HepG2 (cell line): ENCODE data around the gene CCDC120. TPM values are rescaled to one million over a fixed set of nuclear protein-coding genes. Genes with fewer than 3 reads are reported as not detected.

Experiments
- ATF7-NPFF ChIP-seq: sonication (generic); formaldehyde crosslinking; IDR thresholded peaks from 2 replicates; pipeline ENCODE4 v1.8.1; 2023; ENCODE audit warnings: mild to moderate bottlenecking, low read depth, missing genetic modification reagents, moderate library complexity
- BCL6 ChIP-seq: IDR thresholded peaks from 2 replicates; pipeline ENCODE4 v1.6.1; 2016; ENCODE audit warnings: missing genetic modification reagents, missing compliant biosample characterization
- DRAP1 ChIP-seq: IDR thresholded peaks from 2 replicates; pipeline ENCODE4 v1.6.1; 2016; ENCODE audit warnings: missing genetic modification reagents, missing compliant biosample characterization
- GATA4 ChIP-seq: sonication (generic); IDR thresholded peaks from 2 replicates; pipeline ENCODE4 v1.6.1; 2016; ENCODE audit warnings: antibody characterized with exemption, low read depth, borderline replicate concordance
- JARID2 ChIP-seq: sonication (generic); formaldehyde crosslinking; IDR thresholded peaks from 2 replicates; pipeline ENCODE4 v1.8.1; 2023; ENCODE audit warnings: missing genetic modification reagents, inconsistent platforms; ENCODE audit not compliant: insufficient replicate concordance
- KDM2A ChIP-seq: sonication (generic); formaldehyde crosslinking; IDR thresholded peaks from 2 replicates; pipeline ENCODE4 v1.4.0; 2020; ENCODE audit warnings: low read depth, missing genetic modification reagents, borderline replicate concordance
- KDM4B ChIP-seq: sonication (generic); formaldehyde crosslinking; IDR thresholded peaks from 2 replicates; pipeline ENCODE4 v1.4.0; 2020; ENCODE audit warnings: missing genetic modification reagents
- LCORL ChIP-seq, 2 experiments: fragments of 450-650 bp in 1 of 2; sonication (generic) in 1 of 2; formaldehyde crosslinking in 1 of 2; IDR thresholded peaks; 2 replicates each; pipeline versions ENCODE4 v1.5.0 to v1.6.1; 2017 to 2020; ENCODE audit warnings: antibody characterized with exemption in 1 of 2, missing genetic modification reagents in 1 of 2
- MAFF ChIP-seq: IDR thresholded peaks from 2 replicates; pipeline ENCODE4 v1.6.1; 2011; ENCODE audit warnings: low read depth, low read length, improper control_type of control experiment
- MIXL1 ChIP-seq: IDR thresholded peaks from 2 replicates; pipeline ENCODE4 v1.6.1; 2016
- MXD4 ChIP-seq: IDR thresholded peaks from 2 replicates; pipeline ENCODE4 v1.6.1; 2016; ENCODE audit warnings: mild to moderate bottlenecking, missing biosample characterization, missing genetic modification reagents
- NBN ChIP-seq: fragments of 450-650 bp; conservative IDR thresholded peaks from 2 replicates; pipeline ENCODE4 v1.6.1; 2017
- NONO ChIP-seq, 2 experiments: fragments of 450-650 bp in 1 of 2; sonication (generic) in 1 of 2; formaldehyde crosslinking in 1 of 2; IDR thresholded peaks in 1 of 2; conservative IDR thresholded peaks in 1 of 2; 2 replicates each; pipeline versions ENCODE4 v1.6.1 to v1.8.0; 2017 to 2022; ENCODE audit warnings: mild to moderate bottlenecking in 1 of 2, missing genetic modification reagents in 1 of 2, moderate library complexity in 1 of 2
- POLR2AphosphoS5 ChIP-seq: IDR thresholded peaks from 2 replicates; pipeline ENCODE4 v1.6.1; 2012; ENCODE audit warnings: low read depth, low read length
- RBM39 ChIP-seq: fragments of 200-400 bp; formaldehyde crosslinking; IDR thresholded peaks from one replicate; pipeline ENCODE4 v1.6.1; 2018; ENCODE audit warnings: antibody characterized with exemption, mild to moderate bottlenecking, low read depth, low read length; ENCODE audit not compliant: poor library complexity, severe bottlenecking
- RFX5 ChIP-seq: IDR thresholded peaks from 2 replicates; pipeline ENCODE4 v1.6.1; 2011; ENCODE audit warnings: low read depth, low read length, improper control_type of control experiment
- SCMH1 ChIP-seq: sonication (generic); formaldehyde crosslinking; IDR thresholded peaks from 2 replicates; pipeline ENCODE4 v1.9.0; 2021; ENCODE audit warnings: missing genetic modification reagents, mild to moderate bottlenecking, borderline replicate concordance
- SMAD9 ChIP-seq: sonication (generic); formaldehyde crosslinking; IDR thresholded peaks from 2 replicates; pipeline ENCODE4 v1.5.1; 2020; ENCODE audit warnings: mild to moderate bottlenecking, missing genetic modification reagents
- ZBTB42 ChIP-seq: sonication (generic); formaldehyde crosslinking; IDR thresholded peaks from 2 replicates; pipeline ENCODE4 v1.5.0; 2020; ENCODE audit warnings: mild to moderate bottlenecking, missing genetic modification reagents
- ZBTB46 ChIP-seq: sonication (generic); formaldehyde crosslinking; IDR thresholded peaks from 2 replicates; pipeline ENCODE4 v1.4.0; 2020; ENCODE audit warnings: mild to moderate bottlenecking, missing genetic modification reagents, borderline replicate concordance
- ZFP62 ChIP-seq: sonication (generic); formaldehyde crosslinking; IDR thresholded peaks from 2 replicates; pipeline ENCODE4 v1.4.0; 2020; ENCODE audit warnings: missing genetic modification reagents
- ZFP82 ChIP-seq: sonication (generic); formaldehyde crosslinking; IDR thresholded peaks from 2 replicates; pipeline ENCODE4 v1.5.1; 2020; ENCODE audit warnings: mild to moderate bottlenecking, missing genetic modification reagents, borderline replicate concordance
- ZMYM2 ChIP-seq: sonication (generic); formaldehyde crosslinking; IDR thresholded peaks from 2 replicates; pipeline ENCODE4 v1.8.0; 2022; ENCODE audit warnings: mild to moderate bottlenecking, missing genetic modification reagents
- ZMYM3 ChIP-seq: sonication (generic); formaldehyde crosslinking; IDR thresholded peaks from 2 replicates; pipeline ENCODE4 v1.5.1; 2020; ENCODE audit warnings: mild to moderate bottlenecking, missing genetic modification reagents
- ZMYM4 ChIP-seq: sonication (generic); formaldehyde crosslinking; IDR thresholded peaks from 2 replicates; pipeline ENCODE4 v1.8.1; 2023; ENCODE audit warnings: mild to moderate bottlenecking, missing genetic modification reagents
- ZNF121 ChIP-seq: sonication (generic); formaldehyde crosslinking; IDR thresholded peaks from 2 replicates; pipeline ENCODE4 v1.5.0; 2020; ENCODE audit warnings: mild to moderate bottlenecking, missing genetic modification reagents
- ZNF891 ChIP-seq: sonication (generic); formaldehyde crosslinking; IDR thresholded peaks from 2 replicates; pipeline ENCODE4 v1.5.0; 2020; ENCODE audit warnings: mild to moderate bottlenecking, missing genetic modification reagents
- polyA plus RNA-seq, 8 experiments: library from polyadenylated mRNA; depleted of rRNA in 3 of 8; stranded (reverse) in 7 of 8; unstranded in 1 of 8; fragments of >200 nt; fragmentation: Illumina TruSeq in 4 of 8; extraction: Trizol in 4 of 8; gene quantifications; 2 replicates each; pipeline versions ENCODE4 v1.2.1 to v1.2.3, GENCODE V29; 2011 to 2016; ENCODE audit warnings: low read depth in 4 of 8, missing spikeins in 1 of 8, mixed read lengths in 1 of 8; ENCODE audit not compliant: insufficient read depth in 1 of 8
- total RNA-seq, 5 experiments: library from RNA; depleted of rRNA; stranded (reverse); fragments of >200 nt; fragmentation: Illumina TruSeq; extraction: Trizol; gene quantifications; 2 replicates each; pipeline ENCODE4 v1.2.3, GENCODE V29; 2016; ENCODE audit warnings: low read depth in 1 of 5
- TF ChIP-seq, protein P1 (sequence below): fragments of 450-650 bp; IDR thresholded peaks from 2 replicates; pipeline ENCODE4 v1.6.1; 2017

Gene CCDC120
- total and polyA plus RNA-seq, 2 of the 13 experiments (the other 11 are each of a cell fraction or from before 2014, with no cell fraction given), result 0.89 to 3.2 TPM

DNA sequence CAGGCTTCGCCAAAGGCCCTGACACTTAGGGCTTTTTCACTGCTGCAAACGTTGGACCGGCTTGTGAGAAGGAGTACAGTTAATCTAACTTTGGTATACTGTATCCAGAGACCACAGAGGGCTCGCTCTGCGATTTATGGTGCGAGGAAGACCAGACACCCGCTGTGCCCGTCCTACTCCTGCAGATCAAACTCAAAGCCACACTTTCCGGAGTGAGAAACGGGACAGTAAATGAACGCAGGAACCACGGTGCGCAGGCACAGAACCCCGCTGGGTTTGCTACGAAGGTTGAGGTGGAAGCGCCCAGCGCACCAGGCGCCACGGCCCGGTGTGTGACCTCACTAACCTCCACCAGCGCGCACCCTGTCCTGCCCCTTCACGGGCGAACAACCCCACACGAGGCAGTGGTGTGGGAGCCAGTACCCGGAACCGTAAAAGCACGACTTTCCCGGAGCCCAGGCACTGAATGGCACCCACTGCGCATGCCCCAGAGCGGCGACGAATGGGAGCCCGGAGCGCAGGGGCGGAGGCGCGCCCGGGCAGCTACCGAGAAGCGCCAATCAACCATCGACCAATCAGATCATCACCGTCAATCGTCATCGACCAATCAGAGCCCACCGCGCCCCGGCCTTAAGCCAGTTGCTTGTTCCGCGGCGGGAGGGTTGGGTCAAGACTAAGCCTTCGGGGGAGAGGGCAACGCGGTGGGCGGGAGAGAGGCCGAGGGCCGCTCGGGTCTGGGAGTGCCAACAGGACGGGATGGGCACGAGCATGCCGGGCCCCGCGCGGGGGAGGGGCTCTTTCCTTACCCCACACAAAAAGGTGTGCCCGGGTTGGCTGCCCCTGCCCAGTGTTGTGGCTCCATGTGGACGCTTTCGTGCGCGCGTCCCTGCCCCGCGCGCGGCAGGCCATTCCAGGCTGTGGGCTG, 42.2 kb downstream of the CCDC120 start (continued):
- TF ChIP-seq ZNF891 (peak; percentile 17; the same call in 1 of the 2 replicates), ZBTB46 (CRISPR knock-in tag) (no peak), NONO (IDR thresholded peaks at IDR 0.05) (no peak), NONO (CRISPR knock-in tag; conservative IDR thresholded peaks at IDR 0.05) (no peak), DRAP1 (CRISPR knock-in tag) (peak; percentile 84), POLR2AphosphoS5 (peak; percentile 71), ZMYM3 (no peak), SMAD9 (CRISPR knock-in tag) (no peak), ZFP62 (CRISPR knock-in tag) (no peak), MXD4 (CRISPR knock-in tag) (no peak), ATF7-NPFF (CRISPR knock-in tag) (0 out of 2 replicates have a peak, but pooled peaks have one; percentile 55), ZMYM4 (CRISPR knock-in tag) (0 out of 2 replicates have a peak, but pooled peaks have one; percentile 16), BCL6 (CRISPR knock-in tag) (0 out of 2 replicates have a peak, but pooled peaks have one; percentile 17), ZNF121 (CRISPR knock-in tag) (no peak), NBN (no peak), MAFF (no peak), GATA4 (no peak), KDM2A (CRISPR knock-in tag) (peak; percentile 87; the same call in 1 of the 2 replicates), KDM4B (CRISPR knock-in tag) (no peak), ZMYM2 (no peak), ZFP82 (CRISPR knock-in tag) (0 out of 2 replicates have a peak, but pooled peaks have one; percentile 32), MIXL1 (CRISPR knock-in tag) (no peak), LCORL (IDR thresholded peaks at IDR 0.05) (no peak), LCORL (CRISPR knock-in tag; IDR thresholded peaks at IDR 0.05) (0 out of 2 replicates have a peak, but pooled peaks have one; percentile 25), RBM39 (peak; percentile 72), JARID2 (no peak), ZBTB42 (CRISPR knock-in tag) (no peak), RFX5 (peak; percentile 76), SCMH1 (no peak)
- TF ChIP-seq, protein P1, sequence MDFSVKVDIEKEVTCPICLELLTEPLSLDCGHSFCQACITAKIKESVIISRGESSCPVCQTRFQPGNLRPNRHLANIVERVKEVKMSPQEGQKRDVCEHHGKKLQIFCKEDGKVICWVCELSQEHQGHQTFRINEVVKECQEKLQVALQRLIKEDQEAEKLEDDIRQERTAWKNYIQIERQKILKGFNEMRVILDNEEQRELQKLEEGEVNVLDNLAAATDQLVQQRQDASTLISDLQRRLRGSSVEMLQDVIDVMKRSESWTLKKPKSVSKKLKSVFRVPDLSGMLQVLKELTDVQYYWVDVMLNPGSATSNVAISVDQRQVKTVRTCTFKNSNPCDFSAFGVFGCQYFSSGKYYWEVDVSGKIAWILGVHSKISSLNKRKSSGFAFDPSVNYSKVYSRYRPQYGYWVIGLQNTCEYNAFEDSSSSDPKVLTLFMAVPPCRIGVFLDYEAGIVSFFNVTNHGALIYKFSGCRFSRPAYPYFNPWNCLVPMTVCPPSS, result no peak
